Thyroid gland (tissue), 4 donors: Measurements from ENCODE around the gene MBD1. TPM values are rescaled to one million over a fixed set of nuclear protein-coding genes. Genes with fewer than 3 reads are reported as not detected.

Source experiments
- DNase-seq, 2 donors: peaks; one replicate each; pipeline ENCODE4 v3.0.0-alpha.2; 2019
- H3K27ac ChIP-seq, 3 donors: fragments of 200-600 bp; sonication (generic); 1 replicate in 2 of 3; 2 replicates in 1 of 3; pipeline ENCODE4 v1.5.1; 2016 to 2019; ENCODE audit warnings: mild to moderate bottlenecking in 1 of 3, moderate library complexity in 1 of 3
- H3K27me3 ChIP-seq: fragments of 200-600 bp; sonication (generic); one replicate; pipeline ENCODE4 v1.5.1; 2019
- H3K36me3 ChIP-seq, 2 donors: fragments of 200-600 bp; sonication (generic); one replicate each; pipeline ENCODE4 v1.5.1; 2016 to 2019
- H3K4me1 ChIP-seq, 2 donors: fragments of 200-600 bp; sonication (generic); one replicate each; pipeline ENCODE4 v1.5.1; 2017 to 2019
- H3K4me3 ChIP-seq, 3 donors: fragments of 200-600 bp; sonication (generic); replicated peaks in 1 of 3; 1 replicate in 2 of 3; 2 replicates in 1 of 3; pipeline ENCODE4 v1.5.1; 2016; ENCODE audit warnings: mild to moderate bottlenecking in 1 of 3
- H3K9me3 ChIP-seq: fragments of 200-600 bp; sonication (generic); one replicate; pipeline ENCODE4 v1.5.1; 2017
- POLR2A ChIP-seq, 2 donors: fragments of 450-650 bp; IDR thresholded peaks; one replicate each; pipeline ENCODE4 v1.6.1; 2017; ENCODE audit warnings: antibody characterized with exemption in 2 of 2, mild to moderate bottlenecking in 2 of 2, moderate library complexity in 1 of 2
- WGBS, 2 donors: methylation state at CpG; one replicate each; pipeline ENCODE4 v1.1.5; 2017; 5-methylcytosine and 5-hydroxymethylcytosine counted together
- intact Hi-C: fragments of 100-400 bp; cut with DNase I; formaldehyde crosslinking; loops from one replicate; pipeline ENCODE4 v1.15.1; 2023
- total RNA-seq, 4 donors: library from RNA; depleted of rRNA; stranded (reverse); fragments of >200 nt; gene quantifications; one replicate each; pipeline ENCODE4 v1.2.3, GENCODE V29; 2016
- TF ChIP-seq, protein P1 (sequence below), 6 experiments: fragments of 200-600 bp in 3 of 6; fragments of 450-650 bp in 3 of 6; sonication (generic) in 3 of 6; IDR thresholded peaks; one replicate each; pipeline ENCODE4 v1.5.1; 2016 to 2019; ENCODE audit warnings: antibody characterized with exemption in 6 of 6, mild to moderate bottlenecking in 2 of 6, inconsistent platforms in 1 of 6, moderate library complexity in 1 of 6

The MBD1 gene, protein sequence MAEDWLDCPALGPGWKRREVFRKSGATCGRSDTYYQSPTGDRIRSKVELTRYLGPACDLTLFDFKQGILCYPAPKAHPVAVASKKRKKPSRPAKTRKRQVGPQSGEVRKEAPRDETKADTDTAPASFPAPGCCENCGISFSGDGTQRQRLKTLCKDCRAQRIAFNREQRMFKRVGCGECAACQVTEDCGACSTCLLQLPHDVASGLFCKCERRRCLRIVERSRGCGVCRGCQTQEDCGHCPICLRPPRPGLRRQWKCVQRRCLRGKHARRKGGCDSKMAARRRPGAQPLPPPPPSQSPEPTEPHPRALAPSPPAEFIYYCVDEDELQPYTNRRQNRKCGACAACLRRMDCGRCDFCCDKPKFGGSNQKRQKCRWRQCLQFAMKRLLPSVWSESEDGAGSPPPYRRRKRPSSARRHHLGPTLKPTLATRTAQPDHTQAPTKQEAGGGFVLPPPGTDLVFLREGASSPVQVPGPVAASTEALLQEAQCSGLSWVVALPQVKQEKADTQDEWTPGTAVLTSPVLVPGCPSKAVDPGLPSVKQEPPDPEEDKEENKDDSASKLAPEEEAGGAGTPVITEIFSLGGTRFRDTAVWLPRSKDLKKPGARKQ
- total RNA-seq, result 10 to 100 TPM; 62.6 to 98.8 (median 90.6) TPM

DNA sequence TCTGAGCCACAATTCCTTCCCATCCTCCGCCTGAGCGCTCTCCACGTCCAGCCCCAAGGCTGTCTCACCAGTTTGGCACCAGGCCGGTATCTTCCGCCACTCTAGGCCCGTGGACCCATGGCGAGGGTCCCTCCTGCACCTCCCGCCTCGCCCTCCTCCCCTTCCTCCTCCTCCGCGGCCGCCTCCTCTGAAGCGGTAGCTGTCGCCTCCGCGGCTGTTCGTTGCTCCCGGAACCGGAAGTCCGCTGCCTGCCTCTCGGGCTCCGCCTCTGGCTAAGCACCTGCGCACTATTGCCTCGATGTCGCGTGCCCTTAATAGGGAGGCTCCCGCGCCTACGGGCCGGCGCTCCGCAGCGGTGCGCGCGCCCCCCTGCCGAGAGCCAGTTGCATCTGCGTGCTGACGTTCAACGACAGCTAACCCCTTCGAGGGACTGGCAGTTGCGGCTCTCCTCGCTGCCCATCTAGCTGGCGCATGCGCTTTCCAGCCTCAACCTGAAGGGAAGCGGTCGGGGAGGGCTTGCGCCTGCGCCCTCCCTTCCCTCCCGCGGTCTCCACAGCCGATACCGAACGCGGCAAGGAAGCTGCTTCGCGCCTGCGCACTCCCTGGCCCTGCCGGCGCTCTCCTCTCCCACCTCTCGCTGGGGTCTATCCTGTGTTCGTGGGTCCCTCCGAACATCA is at the start of gene MBD1:
Gene MBD1, minus strand, starts transcription at position 229 of the 677 bp plus-strand sequence. CDS start 1,531 bp downstream, outside the sequence.
- Histone ChIP-seq H3K36me3 (peaks cover 17 to 20% of the 10 kb centered on the region in 2 donors), H3K4me1 (peaks cover 17% of the 10 kb centered on the region in 2 donors), H3K27me3 (no peaks in the 10 kb centered on the region), H3K27ac (peak within 1 kb of the TSS; percentile 92 to 94 (median 94)), H3K9me3 (no peaks in the 10 kb centered on the region), H3K4me3 (peak within 1 kb of the TSS; percentile 62 to 85 (median 65))
- 0 to 1% methylated on average over 23 to 45 of the region's 63 CpGs for WGBS, 2 donors
- intact Hi-C loops, result loop anchor here (10.0 kb wide), 1 partner anchor 73 kb away; no protein-coding TSS in a partner anchor
- peak; percentile 52 to 87 for TF ChIP-seq POLR2A (IDR thresholded peaks at IDR 0.05)
- TF ChIP-seq, protein P1, sequence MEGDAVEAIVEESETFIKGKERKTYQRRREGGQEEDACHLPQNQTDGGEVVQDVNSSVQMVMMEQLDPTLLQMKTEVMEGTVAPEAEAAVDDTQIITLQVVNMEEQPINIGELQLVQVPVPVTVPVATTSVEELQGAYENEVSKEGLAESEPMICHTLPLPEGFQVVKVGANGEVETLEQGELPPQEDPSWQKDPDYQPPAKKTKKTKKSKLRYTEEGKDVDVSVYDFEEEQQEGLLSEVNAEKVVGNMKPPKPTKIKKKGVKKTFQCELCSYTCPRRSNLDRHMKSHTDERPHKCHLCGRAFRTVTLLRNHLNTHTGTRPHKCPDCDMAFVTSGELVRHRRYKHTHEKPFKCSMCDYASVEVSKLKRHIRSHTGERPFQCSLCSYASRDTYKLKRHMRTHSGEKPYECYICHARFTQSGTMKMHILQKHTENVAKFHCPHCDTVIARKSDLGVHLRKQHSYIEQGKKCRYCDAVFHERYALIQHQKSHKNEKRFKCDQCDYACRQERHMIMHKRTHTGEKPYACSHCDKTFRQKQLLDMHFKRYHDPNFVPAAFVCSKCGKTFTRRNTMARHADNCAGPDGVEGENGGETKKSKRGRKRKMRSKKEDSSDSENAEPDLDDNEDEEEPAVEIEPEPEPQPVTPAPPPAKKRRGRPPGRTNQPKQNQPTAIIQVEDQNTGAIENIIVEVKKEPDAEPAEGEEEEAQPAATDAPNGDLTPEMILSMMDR (IDR thresholded peaks at IDR 0.05), result peak in 3 of 6 experiments; percentile 12 to 29 (median 19)
- DNase-seq, result peak; percentile 98 to 99

DNA sequence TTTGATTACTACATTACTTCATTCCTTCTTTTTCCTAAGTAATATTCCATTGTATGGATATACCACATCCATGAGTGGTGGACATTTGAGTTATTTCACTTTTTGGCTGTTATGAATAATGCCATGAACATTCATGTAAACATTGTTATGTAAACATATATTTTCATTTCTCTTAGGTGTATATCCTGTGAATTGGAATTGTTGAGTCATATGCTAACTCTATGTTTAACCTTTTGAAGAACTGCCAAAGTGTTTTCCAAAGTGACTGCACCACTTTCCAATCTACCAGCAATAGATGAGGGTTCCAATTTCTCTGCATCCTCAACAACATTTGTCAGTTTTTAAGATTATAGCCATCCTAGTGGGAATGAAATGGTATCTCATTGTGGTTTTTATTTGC is 48.9 kb upstream of the MBD1 start:
- no peak for DNase-seq
- H3K9me3 ChIP-seq, result no peaks in the 10 kb centered on the region
- no peak overlapping the region for H3K4me3 ChIP-seq
- H3K27ac ChIP-seq, result no peak overlapping the region
- TF ChIP-seq POLR2A (IDR thresholded peaks at IDR 0.05), result no peak
- TF ChIP-seq, protein P1 (IDR thresholded peaks at IDR 0.05), result no peak
- peaks cover 0 to 4% of the 10 kb centered on the region in 2 donors for H3K4me1 ChIP-seq
- intact Hi-C loops, result no loop called here
- H3K36me3 ChIP-seq, result no peaks in the 10 kb centered on the region
- no peaks in the 10 kb centered on the region for H3K27me3 ChIP-seq

DNA sequence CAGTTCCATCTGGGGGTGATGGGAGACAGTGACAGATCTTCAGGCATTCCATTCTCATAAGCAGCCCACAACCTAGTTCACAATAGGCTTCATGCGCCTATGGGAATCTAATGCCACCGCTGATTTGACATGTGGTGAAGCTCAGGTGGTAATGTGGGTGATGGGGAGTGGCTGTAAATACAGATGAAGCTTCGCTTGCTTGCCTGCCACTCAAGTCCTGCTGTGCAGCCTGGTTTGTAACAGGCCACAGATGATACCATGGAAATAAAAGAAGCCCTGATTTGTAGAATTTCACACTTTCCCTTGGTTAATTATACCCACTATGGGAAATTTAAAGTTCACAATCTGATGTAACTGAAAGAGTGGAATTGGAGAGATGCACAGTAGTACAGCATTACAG is 46.7 kb upstream of the MBD1 start:
- Histone ChIP-seq H3K4me1 (peaks cover 0 to 4% of the 10 kb centered on the region in 2 donors), H3K4me3 (no peak overlapping the region), H3K36me3 (no peaks in the 10 kb centered on the region), H3K27ac (no peak overlapping the region), H3K27me3 (no peaks in the 10 kb centered on the region), H3K9me3 (no peaks in the 10 kb centered on the region)
- WGBS, 2 donors, result 87 to 92% methylated on average over 3 of the region's 3 CpGs
- TF ChIP-seq POLR2A (IDR thresholded peaks at IDR 0.05), result no peak
- TF ChIP-seq, protein P1 (IDR thresholded peaks at IDR 0.05), result no peak
- intact Hi-C loops, result no loop called here
- no peak for DNase-seq

DNA sequence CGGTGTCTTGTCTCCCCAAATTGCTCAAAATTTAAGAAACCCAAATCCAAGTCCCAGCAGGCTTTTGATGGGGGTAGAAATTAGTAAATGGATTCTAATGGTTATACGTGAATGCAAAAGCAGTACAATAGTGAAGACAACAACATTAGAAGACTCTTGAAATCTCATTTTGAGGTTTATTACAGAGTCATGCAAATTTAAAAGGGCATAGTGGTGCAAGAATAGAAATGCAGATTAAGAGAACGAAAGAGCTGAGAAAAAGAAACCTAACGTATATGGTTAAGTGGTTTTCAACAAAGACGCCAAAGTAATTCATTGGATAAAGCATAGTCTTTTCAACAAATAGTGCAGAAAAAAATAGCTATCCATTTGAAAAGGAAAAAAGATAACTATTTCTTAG is 39.4 kb upstream of the MBD1 start:
- DNase-seq, result no peak
- no peaks in the 10 kb centered on the region for H3K9me3 ChIP-seq
- intact Hi-C loops, result no loop called here

More for the DNA sequence above, 39.4 kb upstream of the MBD1 start:
- no peaks in the 10 kb centered on the region for H3K4me1 ChIP-seq
- H3K4me3 ChIP-seq, result no peak overlapping the region
- no peaks in the 10 kb centered on the region for H3K36me3 ChIP-seq
- no peaks in the 10 kb centered on the region for H3K27me3 ChIP-seq
- 80 to 83% methylated on average over 5 of the region's 5 CpGs for WGBS, 2 donors
- TF ChIP-seq, protein P1 (IDR thresholded peaks at IDR 0.05), result no peak
- TF ChIP-seq POLR2A (IDR thresholded peaks at IDR 0.05), result no peak
- H3K27ac ChIP-seq, result no peak overlapping the region
